Activated CD4-positive, alpha-beta T cell treated with anti-CD3 and anti-CD28 coated beads for 24 hours (primary cell): ENCODE measurements around the gene TXNDC2.

Experiments
- DNase-seq, 2 donors: peaks; one replicate each; pipeline ENCODE4 v3.0.0-alpha.2; 2020; ENCODE audit warnings: low read depth in 2 of 2

The TXNDC2 gene

DNA sequence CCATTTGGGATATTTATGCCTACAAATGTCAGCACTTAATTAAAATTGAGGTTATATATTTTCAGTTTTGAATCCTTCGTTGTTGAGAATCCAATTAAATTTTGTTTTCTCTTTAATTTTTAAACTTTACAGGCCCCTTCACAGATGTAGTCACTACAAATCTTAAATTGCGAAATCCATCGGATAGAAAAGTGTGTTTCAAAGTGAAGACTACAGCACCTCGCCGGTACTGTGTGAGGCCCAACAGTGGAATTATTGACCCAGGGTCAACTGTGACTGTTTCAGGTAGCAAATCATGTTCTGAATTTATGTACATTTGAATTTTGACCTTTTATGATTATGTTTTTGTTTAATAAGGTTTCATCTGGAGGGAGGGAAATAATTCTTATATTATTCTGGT lies 45.9 kb downstream of the TXNDC2 start:
- DNase-seq: no peak

DNA sequence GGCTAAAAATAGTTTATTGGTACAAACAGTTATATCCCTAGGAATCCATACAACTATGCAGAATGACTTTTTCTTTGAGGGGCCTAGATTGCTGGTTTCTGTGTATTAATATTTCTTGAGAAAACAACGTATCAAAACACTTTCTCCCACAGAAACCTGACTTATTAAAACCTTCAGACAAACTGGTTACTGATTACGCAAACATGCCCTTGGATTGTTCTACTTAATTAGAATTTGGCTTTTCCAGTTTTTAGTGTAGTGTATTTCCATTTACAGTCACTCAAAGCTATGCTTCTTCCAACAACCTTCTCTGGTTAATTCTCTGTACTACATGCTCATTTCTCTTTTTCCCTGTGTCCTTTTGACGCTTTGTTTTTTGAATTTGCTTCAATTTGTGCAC lies 48.1 kb downstream of the TXNDC2 start:
- DNase-seq: no peak

DNA sequence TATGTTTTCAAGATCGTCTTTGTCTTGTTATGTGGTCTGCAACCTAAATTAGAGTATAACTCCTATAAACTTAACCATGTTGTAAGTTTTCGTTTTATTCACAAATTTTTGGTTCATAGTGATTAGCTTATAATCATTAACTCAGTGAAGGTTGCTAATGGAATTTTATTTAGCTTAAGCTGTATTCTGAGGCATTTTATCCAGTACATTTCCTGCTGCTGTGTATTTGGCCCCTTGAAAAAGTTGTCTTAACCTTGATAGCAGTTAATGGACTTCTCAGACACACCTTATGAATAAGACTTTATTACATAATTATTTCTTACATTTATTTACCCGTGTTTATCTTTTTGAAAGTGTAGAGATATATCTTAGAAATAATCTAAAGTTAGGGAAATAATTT lies 48.5 kb downstream of the TXNDC2 start:
- DNase-seq: no peak
